HG02571 (cell line): ENCODE results near the gene PPP1CA.

Source experiments
- ATAC-seq: cut with Tn5 transposase; IDR thresholded peaks from one replicate; pipeline ENCODE4 v1.9.1; 2021; ENCODE audit warnings: mild to moderate bottlenecking, moderate library complexity; ENCODE audit not compliant: unreplicated experiment

PPP1CA gene

DNA sequence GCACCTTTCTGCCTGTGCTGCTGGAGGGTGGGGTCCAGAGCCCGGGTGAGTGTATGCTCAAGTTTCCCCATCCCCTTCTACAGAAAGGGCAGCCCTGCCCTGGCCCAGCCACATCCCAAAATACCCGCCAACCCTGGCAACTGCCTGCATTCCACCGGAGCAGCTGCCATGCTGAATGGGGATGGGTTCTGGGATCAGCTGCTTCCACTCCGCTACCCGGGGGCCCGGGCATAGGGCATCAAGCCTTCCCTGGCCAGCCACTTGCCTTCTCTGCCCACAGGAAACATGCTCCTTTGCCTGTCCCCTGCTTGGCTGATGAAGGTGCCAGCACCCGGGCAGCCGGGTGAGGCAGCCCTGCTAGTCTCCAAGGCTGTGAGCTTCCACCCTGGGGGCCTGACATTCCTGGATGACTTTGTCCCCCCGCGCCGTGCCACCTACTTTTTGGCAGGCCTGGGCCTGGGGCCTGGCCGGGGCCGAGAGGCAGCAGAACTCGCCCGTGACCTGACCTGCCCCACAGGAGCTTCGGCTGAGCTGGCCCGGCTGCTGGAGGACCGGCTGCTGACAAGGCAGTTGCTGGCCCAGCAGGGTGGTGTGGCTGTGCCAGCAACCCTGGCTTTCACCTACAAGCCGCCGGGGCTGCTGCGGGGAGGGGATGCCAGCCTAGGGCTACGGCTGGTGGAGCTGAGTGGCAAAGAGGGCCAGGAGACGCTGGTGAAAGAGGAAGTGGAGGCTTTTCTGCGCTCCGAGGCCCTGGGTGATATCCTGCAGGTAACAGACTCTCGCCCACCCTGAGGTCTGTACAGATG lies 17.0 kb upstream of the PPP1CA start:
- ATAC-seq: no peak

DNA sequence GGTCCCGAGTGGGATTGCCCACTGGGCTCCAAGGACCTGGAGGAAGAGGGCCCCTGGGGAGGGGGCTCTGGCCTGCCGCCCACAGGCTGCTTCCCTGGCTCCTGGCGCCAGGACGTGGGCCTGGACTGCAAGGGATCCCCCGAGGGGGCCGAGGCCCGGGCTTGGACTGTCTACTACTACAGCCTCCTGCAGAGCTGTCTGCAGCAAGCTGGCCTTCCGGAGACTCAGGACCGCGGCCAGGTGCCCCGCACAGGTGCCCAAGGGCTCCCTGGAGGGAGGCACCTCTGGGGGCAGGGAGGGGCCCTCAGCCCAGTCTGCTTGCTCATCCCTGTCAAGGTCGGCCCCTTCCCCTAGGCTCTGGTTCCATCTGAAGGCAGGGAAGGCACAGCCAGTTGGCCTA lies 15.8 kb upstream of the PPP1CA start:
- no peak for ATAC-seq

DNA sequence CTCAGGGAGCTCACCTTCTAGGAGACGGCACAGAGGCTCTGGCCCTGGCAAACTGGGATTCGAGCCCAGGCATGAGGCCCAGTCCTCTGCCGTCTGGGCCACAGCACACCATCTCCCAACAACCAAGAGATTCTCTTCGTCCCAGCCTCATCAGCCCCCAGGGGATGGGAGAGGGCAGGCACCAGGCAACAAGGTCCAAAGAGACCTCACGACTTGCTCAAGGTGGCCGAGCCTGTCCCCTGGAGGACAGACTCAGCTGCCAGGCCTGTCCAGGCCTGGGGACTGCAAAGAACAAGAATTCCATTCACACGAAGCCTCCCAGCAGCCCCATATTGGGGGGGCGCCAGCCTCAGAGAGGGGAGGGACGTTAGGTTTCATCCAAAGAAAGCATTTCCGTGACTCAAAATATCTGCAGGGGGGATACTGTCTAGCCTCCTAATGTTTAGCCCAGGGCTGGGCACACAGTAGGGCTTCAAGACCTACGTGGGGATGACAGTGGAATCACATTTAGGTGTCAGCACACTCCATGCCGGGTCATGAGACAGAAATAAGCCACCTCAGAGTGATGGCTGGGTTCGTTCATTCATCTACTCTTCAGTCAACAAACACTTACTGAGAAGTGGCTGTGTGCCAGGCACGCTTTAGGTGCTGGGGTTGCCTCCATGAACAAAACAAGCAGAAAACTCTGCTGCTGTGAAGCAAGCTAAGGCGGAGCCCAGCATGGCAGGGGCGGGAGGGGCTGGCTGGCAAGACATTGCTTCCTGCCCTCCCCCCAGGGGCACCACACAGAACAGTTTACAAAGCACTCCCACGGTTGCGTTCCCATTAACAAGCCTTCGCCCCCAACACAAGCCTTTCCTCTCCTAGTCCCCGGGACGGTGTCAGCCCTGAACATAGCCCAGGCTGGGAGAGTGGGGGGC lies 15.0 kb upstream of the PPP1CA start:
- ATAC-seq: no peak

DNA sequence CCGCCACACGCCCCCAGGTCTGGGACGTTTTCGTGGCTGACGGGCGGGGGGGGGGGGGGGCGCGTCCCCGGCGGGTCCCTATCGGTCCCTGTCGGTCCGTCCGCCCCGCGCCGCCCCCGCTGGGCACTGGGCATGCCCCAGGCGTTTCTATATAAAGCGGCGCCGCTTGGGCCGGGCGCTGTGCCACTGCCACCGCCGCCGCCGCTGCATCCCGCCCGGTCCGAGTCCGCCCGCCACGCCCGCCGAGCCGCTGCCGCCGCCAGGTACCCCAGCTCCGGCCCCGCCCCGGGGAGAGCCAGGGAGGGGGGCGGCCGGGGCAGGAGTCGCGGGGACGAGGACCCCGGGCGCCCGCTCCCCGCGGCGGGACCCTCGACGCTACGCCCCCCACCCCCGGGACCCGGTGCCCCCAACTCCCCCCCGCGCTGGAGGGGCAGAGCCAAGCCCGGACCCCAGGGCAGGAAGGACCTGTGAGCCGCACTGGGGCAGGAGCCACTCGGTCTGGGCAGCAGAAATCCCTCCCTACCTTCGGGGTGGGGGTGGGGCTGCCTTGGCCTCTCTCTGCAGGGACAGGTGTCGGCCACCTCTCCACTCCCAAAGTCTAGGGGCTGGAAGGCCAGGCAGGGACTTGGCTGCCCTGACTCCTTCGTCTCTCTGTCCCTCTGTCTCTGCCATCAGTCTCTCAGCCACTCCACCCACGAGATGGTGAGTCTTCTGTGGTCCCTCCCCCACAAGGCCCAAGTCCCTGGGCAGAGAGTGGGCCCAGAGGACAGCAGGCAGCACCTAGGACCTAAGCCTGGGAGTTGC lies 14.0 kb upstream of the PPP1CA start, which contains the start of gene CARNS1:
Gene CARNS1 (plus strand): TSS at position 178 of the 804 bp plus-strand sequence. CDS start 522 bp downstream, at position 700.
- no peak for ATAC-seq

DNA sequence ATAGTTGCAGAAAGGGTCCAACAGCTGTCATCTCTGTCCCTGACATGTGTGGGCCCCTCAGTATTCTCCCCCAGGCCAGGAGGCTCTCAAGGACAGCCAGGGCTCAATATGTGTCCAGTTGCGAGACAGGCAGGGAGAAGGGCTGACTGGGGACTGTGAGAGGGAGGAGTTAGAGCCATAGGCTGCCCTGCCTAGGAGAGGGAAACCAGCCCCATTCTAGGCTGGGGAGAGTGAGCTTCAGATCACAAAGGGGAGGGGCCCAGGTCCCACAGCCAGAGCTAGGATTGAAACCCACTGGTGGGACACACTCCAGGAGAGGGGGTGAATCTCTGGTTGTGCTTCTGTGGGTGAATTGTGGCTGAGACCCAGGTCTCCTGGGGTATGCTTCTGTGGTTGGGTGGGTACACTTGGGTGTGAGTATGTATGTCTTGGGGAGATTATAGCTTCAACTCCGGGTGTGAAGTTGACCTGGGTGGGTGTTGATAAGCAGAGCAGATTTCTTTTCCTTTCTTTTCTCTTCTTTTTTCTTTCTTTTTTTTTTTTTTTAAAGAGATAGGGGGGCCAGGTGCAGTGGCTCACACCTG lies 11.7 kb upstream of the PPP1CA start:
- no peak for ATAC-seq

DNA sequence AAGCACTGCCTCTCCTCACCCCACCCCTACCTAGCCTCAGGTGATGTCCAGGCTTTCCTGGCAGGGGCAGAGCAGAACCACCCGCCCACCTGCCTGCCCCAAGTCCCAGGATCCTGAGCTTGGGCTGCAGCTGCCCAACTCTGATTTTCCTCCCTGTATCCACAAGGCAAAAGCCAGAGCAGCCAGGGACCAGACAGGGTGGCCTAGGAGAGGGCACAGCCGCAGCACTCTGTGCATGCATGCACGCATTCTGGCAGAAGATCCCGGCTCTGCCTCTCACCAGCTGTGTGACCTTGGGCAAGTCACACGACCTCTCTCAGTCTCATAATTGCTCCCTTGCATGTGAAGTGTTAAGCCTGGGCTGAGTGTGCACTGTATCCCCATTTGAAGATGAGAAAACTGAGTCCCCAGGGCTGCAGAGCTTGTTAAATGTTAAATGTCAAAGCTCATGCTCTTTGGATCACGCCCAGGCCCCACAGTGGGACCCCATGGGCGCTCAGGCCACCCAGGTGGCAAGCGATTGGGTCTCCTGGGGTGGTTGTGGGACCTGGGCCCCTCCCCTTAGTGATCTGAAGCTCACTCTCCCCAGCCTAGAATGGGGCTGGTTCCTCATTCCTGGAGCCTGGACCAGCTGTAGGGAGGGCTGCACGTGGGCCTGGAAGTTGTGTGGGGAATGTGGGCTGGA lies 11.0 kb upstream of the PPP1CA start:
- no peak for ATAC-seq

DNA sequence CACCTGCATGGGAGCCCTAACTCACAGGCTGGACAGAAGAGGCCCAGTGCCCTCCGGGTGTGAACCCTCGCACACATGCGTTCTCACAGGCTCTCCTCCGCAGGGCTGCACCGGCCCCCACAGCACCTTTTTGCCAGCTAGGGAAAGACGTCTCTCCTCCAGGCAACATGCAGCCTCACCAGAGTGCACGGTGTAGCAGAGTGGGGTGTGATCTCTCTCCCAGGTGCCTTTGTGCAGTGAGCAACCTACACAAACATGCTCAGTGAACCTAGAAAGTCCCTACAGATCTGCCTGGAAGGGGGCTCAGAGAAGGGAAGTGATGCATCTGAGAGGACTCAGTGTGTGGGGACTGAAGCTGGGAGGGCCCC lies 10.1 kb upstream of the PPP1CA start:
- no peak for ATAC-seq

DNA sequence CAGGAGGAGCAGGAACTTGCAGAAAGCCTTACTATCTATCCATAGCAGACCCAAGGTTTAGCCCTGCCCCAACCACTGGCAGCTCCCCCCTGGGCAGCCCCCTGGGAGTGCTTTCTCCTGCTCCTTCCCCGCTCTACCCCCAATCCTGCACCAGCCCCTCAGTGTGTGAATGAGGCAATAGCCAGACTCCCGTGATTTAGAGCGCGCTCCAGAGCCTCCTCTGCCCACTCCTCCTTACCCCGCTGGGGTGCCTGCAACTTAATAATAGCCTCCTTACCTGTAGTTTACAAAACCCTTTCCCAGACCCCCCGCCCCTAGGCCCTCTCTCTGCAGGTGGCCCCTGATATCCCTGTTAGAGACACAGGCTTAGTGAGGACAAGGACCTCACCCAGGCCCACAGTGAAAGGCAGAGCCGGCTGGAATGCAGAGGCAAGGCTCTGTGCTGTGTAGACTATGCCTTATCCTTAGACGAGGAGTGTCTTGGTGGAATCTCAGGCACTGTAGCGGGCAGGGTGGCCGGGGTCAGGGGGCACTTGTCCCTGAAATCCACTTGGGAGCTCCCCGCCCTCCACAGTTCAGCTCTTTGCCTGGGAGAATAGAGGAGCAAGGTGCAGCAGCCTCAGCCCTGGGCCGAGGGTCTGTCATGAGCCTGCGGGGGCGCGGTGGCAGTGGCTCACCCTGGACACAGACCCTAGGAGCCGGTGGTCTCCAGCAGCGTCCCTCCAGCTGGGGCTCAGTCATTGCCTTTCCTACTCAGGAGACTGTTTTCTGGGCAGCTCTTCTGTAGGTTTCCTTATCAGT lies 9.5 kb upstream of the PPP1CA start:
- ATAC-seq: no peak

DNA sequence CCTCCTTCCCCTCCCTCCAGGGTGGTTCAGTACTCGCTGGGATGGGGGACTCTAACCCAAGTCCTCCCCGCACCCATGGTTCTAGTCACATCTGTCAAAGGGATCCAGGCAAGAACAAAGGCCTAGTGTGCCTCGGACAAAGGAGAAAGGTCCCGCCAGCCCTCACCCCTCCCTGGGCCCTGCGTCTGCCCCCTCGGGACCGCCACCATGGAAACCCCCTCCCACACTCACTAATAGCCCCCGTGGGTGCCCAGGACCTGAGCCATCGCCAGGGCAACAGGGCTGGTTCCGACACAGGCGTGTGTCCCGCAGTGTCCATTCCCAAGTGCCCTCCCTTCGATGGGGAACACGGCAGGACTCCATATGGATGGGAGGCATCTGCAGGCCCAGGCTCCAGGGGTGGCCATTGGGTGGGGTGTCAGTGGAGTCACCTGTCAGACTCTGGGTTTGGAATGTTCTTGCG lies 8.7 kb upstream of the PPP1CA start:
- ATAC-seq: no peak

DNA sequence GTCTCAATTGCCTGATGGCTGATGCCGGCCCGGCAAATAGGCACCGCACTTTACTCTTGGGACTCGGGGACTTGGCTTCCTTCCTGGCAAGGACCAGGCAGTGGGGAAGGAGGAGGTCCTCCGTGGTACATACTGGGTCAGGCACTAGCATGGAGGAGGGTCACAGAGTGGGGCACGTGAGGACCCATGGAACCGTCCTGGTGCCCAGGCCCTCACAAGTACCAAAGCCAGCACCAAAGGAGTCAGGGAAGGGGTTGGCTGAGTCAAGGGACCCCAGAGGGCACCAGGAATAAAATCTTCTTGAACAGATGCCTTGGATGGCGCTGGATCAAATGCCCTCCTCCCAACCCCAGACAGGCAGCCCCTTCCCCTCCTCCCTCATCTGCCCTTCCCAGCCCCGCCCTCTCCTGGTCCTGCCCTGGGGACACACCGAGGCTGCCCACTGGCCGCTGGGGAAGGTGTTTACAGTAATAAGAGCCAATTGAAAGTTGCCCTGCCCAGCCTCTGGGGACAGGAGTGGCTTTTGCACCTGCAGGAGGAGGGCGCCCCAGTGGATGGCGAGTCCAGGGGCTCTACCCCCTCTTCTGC lies 8.2 kb upstream of the PPP1CA start:
- no peak for ATAC-seq

DNA sequence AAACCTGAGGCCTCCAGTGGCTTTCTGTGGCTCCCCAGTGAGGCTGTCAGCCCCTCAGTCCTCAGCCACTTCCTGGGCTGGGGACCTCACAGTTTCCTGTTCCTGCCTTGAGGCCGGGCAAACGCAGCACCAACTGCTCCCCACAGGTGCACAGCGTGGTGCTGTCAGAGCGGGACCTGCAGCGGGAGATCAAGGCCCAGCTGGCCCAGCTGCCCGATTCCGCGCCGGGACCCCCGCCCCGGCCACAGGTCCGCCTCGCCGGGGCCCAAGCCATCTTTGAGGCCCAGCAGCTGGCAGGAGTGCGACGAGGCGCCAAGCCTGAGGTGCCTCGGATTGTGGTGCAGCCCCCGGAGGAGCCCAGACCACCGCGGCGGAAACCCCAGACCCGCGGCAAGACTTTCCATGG lies 7.6 kb upstream of the PPP1CA start:
- no peak for ATAC-seq

DNA sequence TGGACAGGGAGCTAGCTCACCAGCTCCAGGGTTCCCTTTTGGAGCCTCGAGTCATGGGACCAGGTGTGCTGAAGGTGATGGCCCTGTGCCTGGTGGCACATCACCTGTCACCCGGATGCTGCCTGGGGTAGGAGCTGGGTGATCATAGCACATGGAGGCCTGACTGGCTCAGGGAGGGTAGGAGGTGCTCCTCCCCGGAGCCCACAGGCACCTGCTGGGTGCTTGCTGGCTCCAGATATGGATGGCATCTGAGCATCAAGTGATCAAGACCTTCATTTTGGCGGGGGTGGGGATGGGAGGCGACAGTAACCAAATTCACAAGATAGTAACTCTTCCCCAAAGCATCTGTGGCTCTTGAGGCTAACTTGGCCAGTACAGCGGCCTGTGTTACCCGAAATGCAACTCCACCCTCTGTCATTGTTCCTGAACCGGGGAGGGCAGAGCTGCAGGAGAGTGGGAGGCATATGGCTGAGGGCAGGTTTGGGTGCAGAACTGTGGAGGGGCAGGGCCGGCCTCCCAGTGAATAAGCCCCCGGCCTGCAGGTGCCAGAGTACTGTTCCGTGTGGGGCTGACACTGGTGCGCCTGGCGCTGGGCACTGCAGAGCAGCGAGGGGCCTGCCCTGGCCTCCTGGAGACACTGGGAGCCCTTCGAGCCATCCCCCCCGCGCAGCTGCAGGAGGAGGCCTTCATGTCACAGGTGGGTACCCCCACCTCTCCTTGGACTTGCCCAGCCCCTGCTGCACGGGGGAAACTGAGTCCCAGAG lies 7.0 kb upstream of the PPP1CA start:
- no peak for ATAC-seq

DNA sequence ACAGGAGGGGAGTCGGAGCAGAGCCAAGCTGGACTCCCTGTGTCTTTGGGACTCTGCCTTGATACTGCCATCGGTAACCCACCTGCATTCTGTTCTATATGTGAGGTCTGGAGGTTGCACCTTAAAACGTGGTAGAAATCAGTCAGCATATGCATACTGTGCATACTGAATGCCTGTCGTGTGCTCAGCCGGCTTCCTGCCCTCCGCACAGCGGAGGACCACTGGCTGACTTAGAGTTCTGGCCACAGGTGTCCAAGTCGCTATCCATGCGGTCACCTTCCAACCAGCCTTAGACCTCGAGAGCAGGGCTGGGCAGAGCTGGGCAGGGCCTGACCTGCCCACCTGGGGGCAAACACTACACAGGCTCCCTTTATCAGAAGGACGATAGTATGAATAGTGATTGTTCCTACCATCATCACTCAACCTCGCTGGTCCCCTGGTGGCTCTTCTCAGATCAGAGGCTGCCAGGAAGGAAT lies 6.1 kb upstream of the PPP1CA start:
- ATAC-seq: no peak

DNA sequence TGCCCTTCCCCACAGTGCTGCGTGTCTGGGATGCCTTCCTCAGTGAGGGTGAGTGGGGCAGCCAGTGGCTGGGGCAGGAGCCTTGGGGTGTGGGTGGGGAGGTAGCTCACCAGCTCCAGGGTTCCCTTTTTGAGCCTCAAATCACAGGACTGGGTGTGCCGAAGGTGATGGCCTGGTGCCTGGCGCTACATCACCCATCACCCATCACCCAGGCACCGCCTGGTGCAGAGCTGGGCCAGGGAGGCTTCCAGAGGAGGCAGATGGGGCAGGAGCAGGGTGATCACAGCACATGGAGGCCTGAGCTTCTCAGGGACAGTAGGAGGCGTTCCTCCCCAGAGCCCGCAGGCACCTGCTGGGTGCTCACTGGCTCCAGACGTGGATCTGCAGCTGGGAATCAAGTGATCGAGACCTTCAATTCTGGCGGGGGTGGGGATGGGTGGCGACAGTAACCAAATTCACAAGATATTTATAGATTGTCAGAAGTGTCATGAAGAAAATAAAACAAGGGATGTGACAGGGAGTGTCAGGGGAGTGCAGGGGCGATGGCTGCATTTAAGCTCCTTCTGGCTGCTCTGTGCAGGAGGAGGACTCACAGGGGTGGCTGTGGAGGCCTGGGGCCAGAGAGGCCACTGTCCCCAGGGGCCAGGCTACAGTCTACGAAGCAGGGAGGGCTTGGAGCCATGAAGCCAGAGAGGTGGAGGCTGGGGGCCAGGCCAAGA lies 5.5 kb upstream of the PPP1CA start:
- no peak for ATAC-seq

DNA sequence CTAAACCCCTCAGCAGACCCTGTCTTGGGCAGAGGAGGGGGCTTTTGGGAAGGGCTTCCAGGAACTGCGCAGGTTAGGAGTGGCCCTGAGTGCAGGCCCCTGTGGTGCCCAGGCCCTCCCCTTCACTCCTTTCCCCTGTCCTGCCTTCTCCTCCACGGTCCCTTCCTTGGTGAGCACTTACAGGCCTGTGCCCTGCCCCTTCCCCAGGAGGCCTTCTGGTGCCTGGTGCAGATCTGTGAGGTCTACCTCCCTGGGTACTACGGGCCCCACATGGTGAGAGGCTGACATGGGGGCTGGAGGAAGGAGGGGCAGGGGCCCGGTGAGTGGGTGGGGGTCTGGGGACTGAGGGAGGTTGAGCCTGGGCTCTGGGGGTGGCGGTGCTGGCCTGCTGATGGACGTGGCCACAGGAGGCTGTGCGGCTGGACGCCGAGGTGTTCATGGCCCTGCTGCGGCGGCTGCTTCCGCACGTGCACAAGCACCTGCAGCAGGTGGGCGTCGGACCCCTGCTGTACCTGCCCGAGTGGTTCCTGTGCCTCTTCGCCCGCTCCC lies 4.8 kb upstream of the PPP1CA start:
- no peak for ATAC-seq

DNA sequence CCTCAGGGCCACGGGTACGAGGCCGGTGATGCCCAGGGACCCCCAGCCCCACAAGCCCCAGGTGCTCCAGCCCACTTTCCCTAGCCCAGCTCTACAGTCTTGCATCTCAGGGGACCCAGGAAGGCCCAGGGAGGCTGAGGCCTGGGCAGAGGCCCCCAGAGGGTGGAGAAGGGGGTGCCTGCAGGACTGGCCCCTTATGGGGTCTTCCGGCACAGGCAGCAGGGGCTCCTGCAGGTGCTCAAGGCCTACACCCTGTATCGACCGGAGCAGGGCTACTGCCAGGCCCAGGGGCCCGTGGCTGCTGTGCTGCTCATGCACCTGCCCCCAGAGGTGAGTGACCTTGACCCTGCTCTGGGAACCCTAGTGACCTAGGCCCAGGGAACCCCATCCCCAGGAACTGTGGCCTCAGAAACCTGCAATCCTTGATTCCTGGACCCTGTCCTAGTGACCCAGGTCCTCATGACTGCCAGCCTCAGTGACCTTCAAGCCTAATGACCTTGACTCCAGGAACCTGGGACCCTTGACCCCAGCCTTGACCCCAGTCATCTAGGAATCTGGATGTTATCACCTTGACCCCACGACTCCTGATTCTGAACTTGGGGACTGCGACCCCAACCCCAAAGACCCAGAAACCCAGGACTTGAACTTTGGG lies 4.2 kb upstream of the PPP1CA start:
- ATAC-seq: no peak

DNA sequence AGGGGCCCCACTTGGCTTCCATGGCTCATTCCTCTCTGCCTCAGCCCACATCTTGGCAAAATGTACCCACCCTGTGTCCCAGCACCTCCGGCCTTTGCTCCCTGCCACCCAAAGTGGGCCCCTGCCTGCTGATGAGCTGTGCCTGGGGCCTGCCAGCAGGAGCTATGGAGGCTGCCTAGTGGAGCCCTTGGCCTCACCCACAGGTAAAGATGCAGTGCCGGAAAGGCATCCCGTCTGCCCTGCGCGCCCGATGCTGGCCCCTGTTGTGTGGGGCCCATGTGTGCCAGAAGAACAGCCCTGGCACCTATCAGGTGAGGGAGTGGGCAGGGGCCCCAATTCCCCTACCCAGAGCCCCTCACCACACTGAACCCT lies 3.5 kb upstream of the PPP1CA start:
- ATAC-seq: no peak
